Measurements from ENCODE around the gene MOB4. TPM values are rescaled to one million over a fixed set of nuclear protein-coding genes. Genes with fewer than 3 reads are reported as not detected.
A peak's percentile ranks its signal among the peaks of the same experiment; 100 is the strongest.

Gene MOB4
- total RNA-seq, 1 experiment from 2014 or later, result 36.9 TPM

DNA sequence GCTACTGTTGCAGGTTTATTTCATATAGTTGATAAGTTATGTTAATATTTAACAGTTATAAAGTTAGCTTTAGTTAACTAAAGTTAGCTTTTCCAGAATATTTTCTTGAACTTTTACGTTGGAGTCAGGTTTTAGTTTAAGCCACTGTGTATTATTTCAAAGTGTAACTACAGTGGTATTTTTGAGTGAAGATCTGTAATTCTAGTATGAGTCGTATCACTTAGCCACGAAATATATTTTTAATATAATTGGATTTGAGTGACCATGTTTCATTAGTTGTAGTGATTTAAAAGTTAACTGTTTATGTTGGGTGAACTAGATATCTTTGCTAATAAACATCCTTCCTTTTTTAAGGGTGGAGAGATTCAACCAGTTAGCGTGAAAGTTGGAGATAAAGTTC, 13.2 kb upstream of the MOB4 start:
- Histone ChIP-seq H3K27ac (ENCODE audit: low read length) (no peak overlapping the region), H3K4me1 (ENCODE audit: low read length) (peaks cover 22% of the 10 kb centered on the region), H3K36me3 (ENCODE audit: insufficient read depth, low read length) (peaks cover 49% of the 10 kb centered on the region), H3K9me2 (replicated peaks; ENCODE audit: insufficient read depth, low read length) (no peaks in the 10 kb centered on the region), H3K4me2 (ENCODE audit: low read depth, low read length, poor library complexity, severe bottlenecking) (no peak overlapping the region), H3K4me3 (ENCODE audit: low read length) (no peak overlapping the region), H3K79me2 (ENCODE audit: low read length) (peaks cover 48% of the 10 kb centered on the region), H2AFZ (ENCODE audit: low read length) (no peak overlapping the region), H3K9ac (ENCODE audit: low read length) (no peak overlapping the region), H3K27me3 (ENCODE audit: low read length) (no peaks in the 10 kb centered on the region), H4K20me1 (ENCODE audit: insufficient read depth, low read depth, low read length) (peaks cover 14% of the 10 kb centered on the region), H3K9me3 (ENCODE audit: low read length) (no peaks in the 10 kb centered on the region)
- DNase-seq, result no peak

DNA sequence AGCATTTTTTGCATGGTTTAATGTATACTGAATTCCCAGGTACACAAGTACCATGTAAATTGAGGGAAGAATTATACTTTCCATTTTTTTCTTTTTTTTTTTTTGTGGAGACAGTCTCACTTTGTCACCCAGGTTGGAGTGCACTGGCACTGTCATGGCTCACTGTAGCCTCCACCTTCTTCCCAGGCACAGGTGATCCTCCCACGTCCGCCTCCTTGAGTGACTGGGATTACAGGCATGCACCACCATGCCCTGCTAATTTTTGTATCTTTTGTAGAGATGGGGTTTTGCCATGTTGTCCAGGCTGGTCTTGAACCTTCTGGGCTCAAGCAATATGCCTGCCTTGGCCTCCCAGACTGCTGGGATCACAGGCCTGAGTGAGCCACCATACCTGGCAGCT, 11.9 kb upstream of the MOB4 start:
- no peak overlapping the region for H3K9ac ChIP-seq (ENCODE audit: low read length)
- H3K36me3 ChIP-seq (ENCODE audit: insufficient read depth, low read length), result peaks cover 36% of the 10 kb centered on the region
- no peak overlapping the region for H3K4me2 ChIP-seq (ENCODE audit: low read depth, low read length, poor library complexity, severe bottlenecking)
- H2AFZ ChIP-seq (ENCODE audit: low read length), result no peak overlapping the region
- no peaks in the 10 kb centered on the region for H3K27me3 ChIP-seq (ENCODE audit: low read length)
- H3K27ac ChIP-seq (ENCODE audit: low read length), result no peak overlapping the region
- DNase-seq, result no peak
- H3K9me3 ChIP-seq (ENCODE audit: low read length), result no peaks in the 10 kb centered on the region
- peaks cover 14% of the 10 kb centered on the region for H3K4me1 ChIP-seq (ENCODE audit: low read length)
- H3K79me2 ChIP-seq (ENCODE audit: low read length), result peaks cover 35% of the 10 kb centered on the region
- H4K20me1 ChIP-seq (ENCODE audit: insufficient read depth, low read depth, low read length), result peaks cover 2% of the 10 kb centered on the region; the same call in 1 of the 2 replicates
- H3K4me3 ChIP-seq (ENCODE audit: low read length), result no peak overlapping the region
- no peaks in the 10 kb centered on the region for H3K9me2 ChIP-seq (replicated peaks; ENCODE audit: insufficient read depth, low read length)

DNA sequence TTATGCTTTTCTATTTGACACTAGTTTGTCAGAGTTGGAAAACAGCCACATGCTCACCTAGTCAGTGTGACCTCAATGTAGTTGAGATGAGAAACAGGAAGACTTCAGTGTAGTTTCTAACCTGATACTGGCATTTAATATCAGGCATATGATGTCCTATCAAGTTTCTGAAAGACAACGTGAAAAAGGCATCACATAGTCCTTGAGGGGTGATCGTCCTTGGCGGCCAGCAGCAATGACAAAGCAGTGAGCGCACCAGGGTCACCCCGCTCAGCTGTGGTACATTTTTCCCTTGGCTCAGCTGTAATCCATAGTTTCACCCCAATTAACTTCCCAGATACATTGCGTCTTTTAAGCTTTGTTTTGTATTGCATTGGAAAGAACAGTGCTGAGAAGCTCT, 11.4 kb upstream of the MOB4 start:
- H3K27ac ChIP-seq (ENCODE audit: low read length), result no peak overlapping the region
- peaks cover 34% of the 10 kb centered on the region for H3K36me3 ChIP-seq (ENCODE audit: insufficient read depth, low read length)
- H3K79me2 ChIP-seq (ENCODE audit: low read length), result peaks cover 30% of the 10 kb centered on the region
- no peaks in the 10 kb centered on the region for H3K27me3 ChIP-seq (ENCODE audit: low read length)
- no peaks in the 10 kb centered on the region for H3K9me3 ChIP-seq (ENCODE audit: low read length)
- no peak overlapping the region for H2AFZ ChIP-seq (ENCODE audit: low read length)
- H3K4me1 ChIP-seq (ENCODE audit: low read length), result peaks cover 14% of the 10 kb centered on the region
- no peaks in the 10 kb centered on the region for H3K9me2 ChIP-seq (replicated peaks; ENCODE audit: insufficient read depth, low read length)
- H3K4me3 ChIP-seq (ENCODE audit: low read length), result no peak overlapping the region
- DNase-seq, result no peak
- no peaks in the 10 kb centered on the region for H4K20me1 ChIP-seq (ENCODE audit: insufficient read depth, low read depth, low read length)
- no peak overlapping the region for H3K9ac ChIP-seq (ENCODE audit: low read length)
- no peak overlapping the region for H3K4me2 ChIP-seq (ENCODE audit: low read depth, low read length, poor library complexity, severe bottlenecking)

DNA sequence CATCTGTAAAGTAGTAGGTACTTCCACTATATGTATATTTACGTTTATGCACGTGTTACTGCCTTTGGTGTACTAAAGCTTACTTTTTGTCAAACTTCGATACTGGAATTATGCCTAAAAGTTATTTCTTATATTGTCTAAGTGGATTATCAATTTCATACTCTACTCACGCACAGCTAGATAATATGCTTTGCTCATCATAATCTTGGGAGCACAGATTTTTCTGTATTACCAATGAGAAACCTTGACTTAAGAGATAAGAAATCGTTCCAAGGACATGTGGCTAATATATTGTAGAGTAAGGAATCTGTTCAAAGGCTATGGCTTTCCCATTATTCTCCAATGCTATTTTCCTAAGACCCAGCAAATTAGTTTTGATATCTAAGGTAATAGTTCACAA, 9.2 kb upstream of the MOB4 start:
- Histone ChIP-seq H3K9me2 (replicated peaks; ENCODE audit: insufficient read depth, low read length) (no peaks in the 10 kb centered on the region), H3K79me2 (ENCODE audit: low read length) (peaks cover 13% of the 10 kb centered on the region), H4K20me1 (ENCODE audit: insufficient read depth, low read depth, low read length) (no peaks in the 10 kb centered on the region), H3K9me3 (ENCODE audit: low read length) (no peaks in the 10 kb centered on the region), H3K9ac (ENCODE audit: low read length) (no peak overlapping the region), H3K4me2 (ENCODE audit: low read depth, low read length, poor library complexity, severe bottlenecking) (no peak overlapping the region), H3K4me1 (ENCODE audit: low read length) (peaks cover 8% of the 10 kb centered on the region), H3K27ac (ENCODE audit: low read length) (no peak overlapping the region), H3K36me3 (ENCODE audit: insufficient read depth, low read length) (peaks cover 28% of the 10 kb centered on the region), H2AFZ (ENCODE audit: low read length) (no peak overlapping the region), H3K27me3 (ENCODE audit: low read length) (no peaks in the 10 kb centered on the region), H3K4me3 (ENCODE audit: low read length) (no peak overlapping the region)
- DNase-seq, result no peak

DNA sequence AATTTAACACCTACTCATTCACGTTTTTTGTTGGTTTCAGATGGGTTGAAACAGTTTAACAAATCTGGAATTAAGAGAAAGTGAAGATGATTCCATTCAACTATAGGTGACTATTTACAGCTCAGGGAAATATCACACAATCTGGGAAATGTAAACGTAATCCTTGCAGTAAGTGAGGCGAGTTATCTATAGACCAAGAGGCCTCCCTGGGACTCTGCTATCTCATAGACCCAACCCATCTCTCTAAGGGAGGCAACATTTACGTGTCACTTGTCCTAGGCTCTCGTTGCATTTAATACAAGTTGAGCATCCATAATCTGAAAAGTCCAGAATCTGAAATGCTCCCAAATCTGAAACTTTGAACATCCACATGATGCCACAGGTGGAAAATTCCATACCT, 2.0 kb upstream of the MOB4 start:
- Histone ChIP-seq H3K9ac (ENCODE audit: low read length) (no peak overlapping the region), H3K4me1 (ENCODE audit: low read length) (peaks cover 28% of the 10 kb centered on the region), H3K9me3 (ENCODE audit: low read length) (no peaks in the 10 kb centered on the region), H4K20me1 (ENCODE audit: insufficient read depth, low read depth, low read length) (no peaks in the 10 kb centered on the region), H3K4me3 (ENCODE audit: low read length) (no peak overlapping the region), H3K79me2 (ENCODE audit: low read length) (peaks cover 38% of the 10 kb centered on the region), H3K4me2 (ENCODE audit: low read depth, low read length, poor library complexity, severe bottlenecking) (peak overlapping the region; percentile 97), H3K27me3 (ENCODE audit: low read length) (no peaks in the 10 kb centered on the region), H3K9me2 (replicated peaks; ENCODE audit: insufficient read depth, low read length) (no peaks in the 10 kb centered on the region), H3K36me3 (ENCODE audit: insufficient read depth, low read length) (peaks cover 5% of the 10 kb centered on the region; the same call in 1 of the 2 replicates), H3K27ac (ENCODE audit: low read length) (no peak overlapping the region), H2AFZ (ENCODE audit: low read length) (0 out of 2 replicates have a peak overlapping the region, but pooled peaks have one; percentile 4)
- DNase-seq, result no peak

DNA sequence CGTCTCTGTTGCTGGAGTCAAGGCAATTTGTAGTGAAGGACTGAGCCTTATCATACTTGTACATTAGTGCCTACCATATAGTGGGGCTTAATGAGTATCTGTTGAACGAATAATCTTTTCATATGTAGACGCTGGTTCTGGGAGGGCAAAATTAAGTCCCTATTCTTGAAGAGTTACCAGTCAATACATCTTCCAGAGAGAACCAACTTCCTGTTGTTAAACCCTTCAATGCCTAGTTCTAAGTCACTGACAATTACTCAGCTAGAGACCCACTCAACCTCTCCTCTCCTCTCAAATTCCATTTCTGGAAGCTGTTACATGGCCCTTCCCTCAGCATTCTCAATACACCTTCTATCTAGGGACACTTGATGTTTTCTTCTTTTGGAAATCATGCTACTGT, 1.1 kb upstream of the MOB4 start:
- peak overlapping the region; percentile 57; the same call in 1 of the 2 replicates for H2AFZ ChIP-seq (ENCODE audit: low read length)
- H3K79me2 ChIP-seq (ENCODE audit: low read length), result peaks cover 46% of the 10 kb centered on the region
- H3K27me3 ChIP-seq (ENCODE audit: low read length), result no peaks in the 10 kb centered on the region
- peaks cover 13% of the 10 kb centered on the region for H3K36me3 ChIP-seq (ENCODE audit: insufficient read depth, low read length)
- H3K9me3 ChIP-seq (ENCODE audit: low read length), result peaks cover 3% of the 10 kb centered on the region; the same call in 1 of the 2 replicates
- H3K9me2 ChIP-seq (replicated peaks; ENCODE audit: insufficient read depth, low read length), result no peaks in the 10 kb centered on the region
- H3K4me2 ChIP-seq (ENCODE audit: low read depth, low read length, poor library complexity, severe bottlenecking), result peak overlapping the region; percentile 97
- peak overlapping the region; percentile 88 for H3K27ac ChIP-seq (ENCODE audit: low read length)
- peak overlapping the region; percentile 76 for H3K4me3 ChIP-seq (ENCODE audit: low read length)
- H3K4me1 ChIP-seq (ENCODE audit: low read length), result peaks cover 28% of the 10 kb centered on the region
- H4K20me1 ChIP-seq (ENCODE audit: insufficient read depth, low read depth, low read length), result no peaks in the 10 kb centered on the region
- peak overlapping the region; percentile 86 for H3K9ac ChIP-seq (ENCODE audit: low read length)
- DNase-seq, result peak; percentile 60

DNA sequence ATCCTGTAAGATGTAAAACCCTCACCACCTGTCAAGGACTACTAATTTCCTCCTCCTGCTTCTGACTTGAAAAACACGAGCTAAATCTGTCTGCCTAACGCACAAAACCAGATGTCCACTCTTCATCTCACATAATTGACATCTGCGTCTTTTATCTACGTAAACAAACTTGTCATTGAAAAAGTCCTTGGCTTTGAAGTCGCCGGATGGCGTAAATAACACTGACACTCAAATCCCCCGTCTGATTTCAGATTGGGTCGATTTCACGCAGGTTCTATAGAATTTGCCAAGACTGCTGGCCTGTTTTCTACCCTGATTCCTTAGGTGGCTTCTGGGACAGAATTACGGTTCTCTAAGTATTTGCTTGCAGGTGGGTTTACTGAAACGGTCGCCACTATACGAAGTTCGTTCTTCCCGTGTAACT, 539 bp upstream of the MOB4 start:
- DNase-seq, result no peak
- H4K20me1 ChIP-seq (ENCODE audit: insufficient read depth, low read depth, low read length), result no peaks in the 10 kb centered on the region
- H3K27ac ChIP-seq (ENCODE audit: low read length), result peak overlapping the region; percentile 88
- peaks cover 52% of the 10 kb centered on the region for H3K79me2 ChIP-seq (ENCODE audit: low read length)
- H2AFZ ChIP-seq (ENCODE audit: low read length), result peak overlapping the region; percentile 57
- no peaks in the 10 kb centered on the region for H3K27me3 ChIP-seq (ENCODE audit: low read length)
- peak overlapping the region; percentile 97 for H3K4me2 ChIP-seq (ENCODE audit: low read depth, low read length, poor library complexity, severe bottlenecking)
- peaks cover 19% of the 10 kb centered on the region for H3K36me3 ChIP-seq (ENCODE audit: insufficient read depth, low read length)
- H3K9me2 ChIP-seq (replicated peaks; ENCODE audit: insufficient read depth, low read length), result no peaks in the 10 kb centered on the region
- peaks cover 28% of the 10 kb centered on the region for H3K4me1 ChIP-seq (ENCODE audit: low read length)
- H3K4me3 ChIP-seq (ENCODE audit: low read length), result peak overlapping the region; percentile 76
- peak overlapping the region; percentile 86 for H3K9ac ChIP-seq (ENCODE audit: low read length)
- H3K9me3 ChIP-seq (ENCODE audit: low read length), result peaks cover 8% of the 10 kb centered on the region

DNA sequence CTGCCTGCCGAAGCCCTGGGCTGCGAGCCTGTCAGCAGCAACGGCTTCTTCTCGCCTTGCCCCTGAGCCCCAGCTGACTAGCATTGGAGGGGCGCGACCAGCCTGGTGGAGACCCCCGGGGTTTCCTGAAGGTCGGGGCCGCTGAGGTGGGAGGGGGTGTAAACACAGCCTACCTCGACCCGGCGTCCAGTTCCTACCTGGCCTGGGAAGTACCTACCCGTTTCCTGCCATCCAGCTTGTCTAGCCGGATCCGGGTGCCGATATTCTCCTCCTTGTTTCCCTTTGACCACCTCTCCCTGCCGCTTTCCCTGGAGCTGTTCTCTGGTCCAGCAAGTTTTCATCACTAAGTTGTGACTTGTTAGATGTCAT, 511 bp downstream of the MOB4 start:
- DNase-seq, result no peak
- Histone ChIP-seq H4K20me1 (ENCODE audit: insufficient read depth, low read depth, low read length) (no peaks in the 10 kb centered on the region), H3K4me1 (ENCODE audit: low read length) (peaks cover 28% of the 10 kb centered on the region), H3K9me2 (replicated peaks; ENCODE audit: insufficient read depth, low read length) (no peaks in the 10 kb centered on the region), H3K36me3 (ENCODE audit: insufficient read depth, low read length) (peaks cover 25% of the 10 kb centered on the region), H3K79me2 (ENCODE audit: low read length) (peaks cover 62% of the 10 kb centered on the region), H3K4me2 (ENCODE audit: low read depth, low read length, poor library complexity, severe bottlenecking) (peak overlapping the region; percentile 97), H3K27ac (ENCODE audit: low read length) (peak overlapping the region; percentile 40), H3K9me3 (ENCODE audit: low read length) (peaks cover 8% of the 10 kb centered on the region), H2AFZ (ENCODE audit: low read length) (no peak overlapping the region), H3K9ac (ENCODE audit: low read length) (peak overlapping the region; percentile 86), H3K27me3 (ENCODE audit: low read length) (no peaks in the 10 kb centered on the region), H3K4me3 (ENCODE audit: low read length) (peak overlapping the region; percentile 76)
